GM18498 (cell line): Measurements from ENCODE around the gene KCNN2.

Experiments used
- ATAC-seq: cut with Tn5 transposase; IDR thresholded peaks from one replicate; pipeline ENCODE4 v1.9.1; 2021; ENCODE audit warnings: mild to moderate bottlenecking, moderate library complexity; ENCODE audit not compliant: unreplicated experiment

Gene KCNN2

GRCh38 chr5:114362197-114362976 is 517 bp downstream of the KCNN2 start:
- ATAC-seq = peak; percentile 22

GRCh38 chr5:114362977-114363761 is 1.3 kb downstream of the KCNN2 start:
- no peak for ATAC-seq

- ATAC-seq = no peak
Observed at GRCh38 chr5:114363837-114364236, 2.0 kb downstream of the KCNN2 start.

GRCh38 chr5:114367029-114367428 is 5.2 kb downstream of the KCNN2 start:
- ATAC-seq = no peak

GRCh38 chr5:114369680-114370417 is 8.0 kb downstream of the KCNN2 start:
- ATAC-seq = no peak

GRCh38 chr5:114377050-114377844 is 15.4 kb downstream of the KCNN2 start:
- ATAC-seq = no peak

GRCh38 chr5:114377946-114378345 is 16.1 kb downstream of the KCNN2 start:
- no peak for ATAC-seq

GRCh38 chr5:114380721-114381120 is 18.9 kb downstream of the KCNN2 start:
- ATAC-seq = no peak

GRCh38 chr5:114387433-114387832 is 25.6 kb downstream of the KCNN2 start:
- no peak for ATAC-seq

- no peak for ATAC-seq
Observed at GRCh38 chr5:114390431-114390830, 28.6 kb downstream of the KCNN2 start.

GRCh38 chr5:114391321-114391720 is 29.5 kb downstream of the KCNN2 start:
- ATAC-seq = no peak

GRCh38 chr5:114393159-114393558 is 31.3 kb downstream of the KCNN2 start:
- no peak for ATAC-seq

GRCh38 chr5:114402206-114402605 is 40.3 kb downstream of the KCNN2 start:
- no peak for ATAC-seq

- ATAC-seq = no peak
Observed at GRCh38 chr5:114407783-114408182, 45.9 kb downstream of the KCNN2 start.

GRCh38 chr5:114408847-114409246 is 47.0 kb downstream of the KCNN2 start:
- no peak for ATAC-seq

- ATAC-seq = no peak
Observed at GRCh38 chr5:114411380-114411931, 49.6 kb downstream of the KCNN2 start.

GRCh38 chr5:114412510-114413171 is 50.8 kb downstream of the KCNN2 start:
- no peak for ATAC-seq

- ATAC-seq = no peak
Observed at GRCh38 chr5:114415760-114416159, 53.9 kb downstream of the KCNN2 start.

- no peak for ATAC-seq
Observed at GRCh38 chr5:114416254-114416653, 54.4 kb downstream of the KCNN2 start.

- ATAC-seq = no peak
Observed at GRCh38 chr5:114417519-114417918, 55.6 kb downstream of the KCNN2 start.
